NT2/D1 (cell line): ENCODE results near the gene SOHLH2.

ENCODE experiments used
- DNase-seq: peaks from one replicate; pipeline ENCODE4 v3.0.0-alpha.2; 2011; ENCODE audit warnings: low read depth, low spot score
- H3K27me3 ChIP-seq: 2 replicates; pipeline ENCODE4 v1.6.0; 2011; ENCODE audit warnings: mild to moderate bottlenecking; ENCODE audit not compliant: insufficient read length, insufficient read depth
- H3K36me3 ChIP-seq: 2 replicates; pipeline ENCODE4 v1.6.1; 2011; ENCODE audit warnings: mild to moderate bottlenecking, low read length, mixed read lengths; ENCODE audit not compliant: insufficient read depth, insufficient read length
- H3K4me1 ChIP-seq: 2 replicates; pipeline ENCODE4 v1.5.1; 2011; ENCODE audit not compliant: insufficient read depth, insufficient read length
- H3K4me3 ChIP-seq: 2 replicates; pipeline ENCODE4 v1.5.1; 2011; ENCODE audit warnings: low read depth; ENCODE audit not compliant: insufficient read length
- H3K9ac ChIP-seq: 2 replicates; pipeline ENCODE4 v1.6.0; 2011; ENCODE audit warnings: low read depth; ENCODE audit not compliant: insufficient read length
- H3K9me3 ChIP-seq: 2 replicates; pipeline ENCODE4 v1.5.1; 2011; ENCODE audit warnings: mild to moderate bottlenecking, low read length; ENCODE audit not compliant: insufficient read depth
- SUZ12 ChIP-seq: IDR thresholded peaks from 2 replicates; pipeline ENCODE4 v1.6.1; 2011; ENCODE audit not compliant: insufficient read length, insufficient read depth; ENCODE audit errors: extremely low read depth
- YY1 ChIP-seq: IDR thresholded peaks from 2 replicates; pipeline ENCODE4 v1.6.1; 2011; ENCODE audit not compliant: insufficient read length, insufficient read depth
- ZNF274 ChIP-seq: IDR thresholded peaks from 2 replicates; pipeline ENCODE4 v1.6.1; 2011; ENCODE audit warnings: mild to moderate bottlenecking, low read depth, low read length

The SOHLH2 gene

DNA sequence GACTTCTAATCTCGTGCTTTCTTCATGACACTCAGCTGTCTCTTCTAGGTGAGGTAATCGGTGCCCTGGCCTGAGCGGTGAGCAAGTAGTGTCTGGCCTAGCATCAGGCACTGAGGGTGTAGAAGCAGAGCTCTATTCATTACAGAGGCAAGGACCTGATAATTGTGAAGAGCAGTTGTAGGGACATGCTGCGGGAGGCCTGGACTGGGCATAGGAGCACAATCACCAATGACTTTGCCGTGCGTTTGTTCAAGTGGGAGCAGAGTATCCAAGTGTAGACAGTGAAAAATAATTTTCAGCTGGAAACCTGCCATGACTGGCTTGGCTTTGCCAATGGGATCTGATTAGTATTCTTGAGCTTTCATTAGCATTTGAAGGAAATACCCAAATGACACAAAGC is 51.1 kb downstream of the SOHLH2 start:
- TF ChIP-seq SUZ12, result no peak
- no peak for TF ChIP-seq ZNF274
- TF ChIP-seq YY1, result no peak
- DNase-seq, result no peak
- no peak overlapping the region for H3K9ac ChIP-seq
- no peaks in the 10 kb centered on the region for H3K9me3 ChIP-seq
- no peaks in the 10 kb centered on the region for H3K4me1 ChIP-seq
- no peaks in the 10 kb centered on the region for H3K27me3 ChIP-seq
- no peak overlapping the region for H3K4me3 ChIP-seq
- no peaks in the 10 kb centered on the region for H3K36me3 ChIP-seq

DNA sequence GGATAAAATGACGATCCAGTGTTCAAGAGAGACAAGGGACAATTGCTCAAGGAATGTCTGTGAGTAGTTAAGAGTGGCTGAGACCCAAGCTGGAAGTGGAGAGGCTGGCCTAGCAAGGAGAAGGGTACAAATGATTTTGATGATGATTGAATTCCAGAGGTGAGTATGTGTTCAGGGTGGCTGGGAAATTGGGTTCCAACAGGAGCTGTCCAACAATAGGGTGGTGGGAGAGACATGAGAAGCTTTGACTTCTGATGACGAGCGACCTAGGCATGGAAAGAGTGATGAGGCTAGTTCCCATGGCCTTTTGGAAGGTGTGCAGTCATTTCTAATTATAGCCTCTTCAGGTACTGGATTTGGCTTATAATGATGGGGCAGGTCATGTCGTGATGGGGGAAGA is 54.1 kb downstream of the SOHLH2 start:
- TF ChIP-seq SUZ12, result no peak
- no peaks in the 10 kb centered on the region for H3K36me3 ChIP-seq
- DNase-seq, result no peak
- H3K9ac ChIP-seq, result no peak overlapping the region
- H3K9me3 ChIP-seq, result no peaks in the 10 kb centered on the region
- H3K4me1 ChIP-seq, result no peaks in the 10 kb centered on the region
- H3K4me3 ChIP-seq, result no peak overlapping the region
- no peaks in the 10 kb centered on the region for H3K27me3 ChIP-seq

DNA sequence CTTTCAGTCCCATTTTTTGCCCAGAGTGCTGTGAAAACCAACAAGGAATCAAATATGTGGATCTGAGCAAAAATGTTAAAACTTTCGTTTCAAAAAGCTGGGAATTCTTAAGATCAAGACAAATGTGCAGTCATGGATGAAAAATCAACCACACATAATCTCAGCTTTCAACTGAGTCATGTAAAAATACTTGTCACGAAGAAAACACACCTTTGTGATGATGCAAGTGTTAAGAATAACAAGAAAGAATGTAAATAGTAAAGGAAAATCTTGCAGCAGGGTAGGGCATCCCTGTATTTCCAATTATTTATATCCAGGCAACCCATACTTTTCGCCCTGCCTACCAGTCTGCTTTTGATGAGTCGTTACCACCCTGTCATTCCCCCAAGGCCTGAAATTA is 55.7 kb downstream of the SOHLH2 start:
- no peak overlapping the region for H3K4me3 ChIP-seq
- DNase-seq, result no peak
- H3K36me3 ChIP-seq, result no peaks in the 10 kb centered on the region
- no peak overlapping the region for H3K9ac ChIP-seq
- no peaks in the 10 kb centered on the region for H3K9me3 ChIP-seq
- no peaks in the 10 kb centered on the region for H3K4me1 ChIP-seq
- no peaks in the 10 kb centered on the region for H3K27me3 ChIP-seq
- TF ChIP-seq SUZ12, result no peak
- TF ChIP-seq YY1, result no peak
- no peak for TF ChIP-seq ZNF274

DNA sequence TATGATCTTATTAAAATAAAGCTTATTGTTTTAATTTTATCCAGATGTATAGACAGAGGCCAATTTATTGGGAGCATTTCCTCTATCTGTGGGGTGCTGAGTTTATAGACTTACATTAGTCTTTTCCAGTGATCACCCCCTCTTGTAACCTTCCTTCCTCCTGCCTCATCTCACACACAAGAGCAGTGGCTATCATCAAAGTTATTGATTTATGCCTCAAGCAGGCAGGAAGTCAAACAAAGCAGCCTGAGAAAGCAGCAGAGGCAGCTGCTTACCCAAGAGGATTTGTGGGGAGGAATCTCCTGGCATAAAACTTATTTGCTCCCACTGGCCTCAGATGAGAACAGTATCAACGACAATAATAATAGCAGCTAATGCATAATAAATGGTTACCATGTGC is 56.9 kb downstream of the SOHLH2 start:
- no peak for TF ChIP-seq SUZ12
- Histone ChIP-seq H3K4me3 (no peak overlapping the region), H3K36me3 (no peaks in the 10 kb centered on the region), H3K27me3 (no peaks in the 10 kb centered on the region), H3K4me1 (no peaks in the 10 kb centered on the region), H3K9ac (no peak overlapping the region), H3K9me3 (no peaks in the 10 kb centered on the region)
- DNase-seq, result no peak

DNA sequence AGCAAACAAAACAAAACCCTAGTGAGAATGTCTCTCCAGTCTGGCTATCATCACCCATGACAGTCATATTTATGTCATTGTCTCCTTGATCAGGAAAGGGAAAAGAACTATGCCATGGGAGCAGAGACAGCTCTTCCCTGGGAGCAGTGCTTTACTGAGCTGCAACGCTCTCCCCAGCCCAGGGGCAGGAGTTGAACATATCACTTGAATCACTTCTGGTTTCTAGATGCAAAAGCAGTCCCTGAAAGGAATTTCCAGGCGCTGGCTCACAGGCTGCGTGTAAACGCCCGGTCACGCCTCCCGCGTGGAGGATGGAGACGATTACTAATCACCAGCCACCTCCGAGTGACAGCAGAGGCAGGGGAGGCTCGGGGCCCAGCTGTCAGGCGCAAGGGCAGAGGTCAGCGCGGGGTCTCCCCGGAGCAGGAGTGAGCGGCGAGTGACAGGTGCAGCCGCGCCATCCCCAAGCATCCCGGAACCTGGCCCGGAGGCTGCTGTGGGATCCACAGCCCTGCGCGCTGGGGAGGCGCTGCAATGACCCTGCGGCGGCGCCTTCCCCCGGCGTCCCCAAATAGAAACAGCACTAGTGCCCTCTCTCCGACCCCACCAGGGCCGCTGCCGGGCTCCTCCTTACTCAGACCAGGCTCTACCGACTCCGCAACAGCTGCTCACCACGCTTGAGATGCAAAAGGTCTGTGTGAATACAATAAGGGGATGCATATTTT is 59.6 kb downstream of the SOHLH2 start:
- TF ChIP-seq ZNF274 (no peak), SUZ12 (no peak), YY1 (no peak)
- H3K9me3 ChIP-seq, result no peaks in the 10 kb centered on the region
- no peaks in the 10 kb centered on the region for H3K4me1 ChIP-seq
- H3K27me3 ChIP-seq, result no peaks in the 10 kb centered on the region
- H3K36me3 ChIP-seq, result no peaks in the 10 kb centered on the region
- H3K4me3 ChIP-seq, result no peak overlapping the region
- DNase-seq, result no peak
- H3K9ac ChIP-seq, result no peak overlapping the region

DNA sequence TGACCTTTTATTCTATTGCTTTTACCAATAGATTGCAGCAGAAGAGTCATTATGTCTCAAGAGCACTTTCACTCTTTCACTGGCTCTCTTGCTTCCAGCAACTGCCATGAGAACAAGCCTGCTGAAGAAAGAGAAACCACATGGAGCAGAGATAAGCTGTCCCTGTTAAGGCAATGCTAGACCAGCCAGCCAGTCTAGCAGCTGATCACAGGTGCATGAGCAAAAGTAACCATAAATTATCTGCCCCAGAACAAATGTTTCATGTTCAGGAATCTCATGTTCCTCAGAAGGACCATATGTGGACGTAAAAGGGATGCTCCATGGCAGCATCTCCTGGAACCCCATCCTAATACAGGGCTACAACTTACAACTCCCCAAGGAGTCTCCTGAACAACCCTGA is 62.8 kb downstream of the SOHLH2 start:
- Histone ChIP-seq H3K4me3 (no peak overlapping the region), H3K36me3 (no peaks in the 10 kb centered on the region), H3K9me3 (no peaks in the 10 kb centered on the region), H3K27me3 (no peaks in the 10 kb centered on the region), H3K9ac (no peak overlapping the region), H3K4me1 (no peaks in the 10 kb centered on the region)
- TF ChIP-seq ZNF274, result no peak
- TF ChIP-seq YY1, result no peak
- no peak for TF ChIP-seq SUZ12
- DNase-seq, result no peak

DNA sequence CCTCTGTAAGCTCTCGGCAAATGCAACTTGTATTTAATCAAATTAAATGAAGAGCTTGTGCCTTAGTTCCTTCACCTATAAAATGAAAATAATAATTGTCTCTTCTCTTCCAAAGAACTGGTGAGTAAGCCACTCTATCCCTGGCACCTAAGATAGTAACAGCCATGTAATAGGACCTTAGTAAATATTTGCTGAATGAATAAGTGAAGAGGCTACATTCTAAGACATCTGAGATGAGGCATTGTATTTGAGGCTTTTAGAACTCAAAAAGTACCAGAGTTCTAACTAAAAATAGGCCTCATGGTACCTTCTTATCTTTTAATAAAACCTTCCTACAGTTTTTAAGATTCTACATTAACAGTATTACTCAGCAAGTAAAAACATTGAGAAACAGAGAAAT is 65.9 kb downstream of the SOHLH2 start:
- no peaks in the 10 kb centered on the region for H3K4me1 ChIP-seq
- no peak for DNase-seq
- H3K9me3 ChIP-seq, result no peaks in the 10 kb centered on the region
- no peaks in the 10 kb centered on the region for H3K36me3 ChIP-seq
- no peak for TF ChIP-seq SUZ12
- H3K27me3 ChIP-seq, result no peaks in the 10 kb centered on the region
- no peak overlapping the region for H3K4me3 ChIP-seq
- H3K9ac ChIP-seq, result no peak overlapping the region

DNA sequence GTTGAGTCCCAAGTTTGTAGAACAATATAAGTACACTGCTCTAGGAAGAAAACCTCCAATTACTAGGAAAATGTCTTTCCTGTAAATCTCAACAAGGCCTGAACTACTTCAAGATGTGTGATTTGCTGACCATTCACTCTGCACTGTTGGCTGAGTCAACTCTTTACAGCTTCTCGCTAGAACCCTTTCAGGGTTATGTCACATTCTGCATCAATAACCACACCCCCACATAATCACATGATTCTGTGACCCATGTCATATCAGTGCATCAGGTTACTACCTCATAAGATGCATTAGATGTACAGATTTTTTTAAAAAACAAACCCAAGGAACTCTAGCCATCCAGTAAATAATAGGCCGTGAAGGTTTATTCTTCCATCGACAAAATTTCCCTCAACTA is 67.0 kb downstream of the SOHLH2 start:
- Histone ChIP-seq H3K4me1 (no peaks in the 10 kb centered on the region), H3K9ac (no peak overlapping the region), H3K9me3 (no peaks in the 10 kb centered on the region), H3K4me3 (no peak overlapping the region), H3K27me3 (no peaks in the 10 kb centered on the region), H3K36me3 (no peaks in the 10 kb centered on the region)
- TF ChIP-seq SUZ12 (no peak), YY1 (no peak), ZNF274 (no peak)
- DNase-seq, result no peak
